ENCODE results near the gene SSR1.

SSR1 gene

GRCh38 chr6:7271205-7271534, 41.8 kb downstream of the SSR1 start:
- no peak overlapping the region for H4K12ac ChIP-seq (ENCODE audit: low read depth, low read length)
- H3K36me3 ChIP-seq (ENCODE audit: control insufficient read depth in 1 of 2, insufficient read depth in 2 of 2, low read length in 2 of 2) = no peaks in the 10 kb centered on the region
- H2BK12ac ChIP-seq (ENCODE audit: low read length) = no peak overlapping the region
- H3K79me1 ChIP-seq (ENCODE audit: low read length) = no peaks in the 10 kb centered on the region
- H2AK5ac ChIP-seq (ENCODE audit: low read length) = no peak overlapping the region
- no peak overlapping the region for H3K9ac ChIP-seq (ENCODE audit: low read length)
- H3K14ac ChIP-seq (ENCODE audit: low read length) = no peak overlapping the region
- no peak overlapping the region for H2BK5ac ChIP-seq (ENCODE audit: low read depth, low read length, poor library complexity)
- no peaks in the 10 kb centered on the region for H3K79me2 ChIP-seq (ENCODE audit: control insufficient read depth, insufficient read depth, low read length, poor library complexity)
- no peak overlapping the region for H3K4ac ChIP-seq (ENCODE audit: low read depth, low read length)
- H3K9me3 ChIP-seq (ENCODE audit: insufficient read depth, low read depth, low read length) = peaks cover 4% of the 10 kb centered on the region
- DNase-seq = no peak
- H4K8ac ChIP-seq (ENCODE audit: low read depth, low read length) = no peak overlapping the region
- no CpG with 5 or more reads among the region's 11 CpGs for WGBS (ENCODE audit: extremely low coverage, insufficient coverage, insufficient read length)
- no peak overlapping the region for H3K18ac ChIP-seq (ENCODE audit: low read length)
- H2AFZ ChIP-seq (ENCODE audit: insufficient read depth, low read length, poor library complexity) = no peak overlapping the region
- H3K4me1 ChIP-seq (ENCODE audit: control insufficient read depth in 1 of 2, insufficient read depth in 2 of 2, low read length in 2 of 2) = peaks cover 0 to 2% of the 10 kb centered on the region in 2 experiments
- H3K4me3 ChIP-seq (ENCODE audit: low read depth, low read length) = no peak overlapping the region
- no peak overlapping the region for H3K4me2 ChIP-seq (ENCODE audit: low read length)
- H3K27me3 ChIP-seq (ENCODE audit: insufficient read depth, low read length) = no peaks in the 10 kb centered on the region
- H3K23ac ChIP-seq (ENCODE audit: low read length) = no peak overlapping the region
- no peak overlapping the region for H2BK120ac ChIP-seq (ENCODE audit: insufficient read depth, low read length, poor library complexity)
- no peak overlapping the region for H3K27ac ChIP-seq (ENCODE audit: low read depth, low read length)
- H4K91ac ChIP-seq (ENCODE audit: low read depth, low read length) = no peak overlapping the region

GRCh38 chr6:7270320-7271204, 42.4 kb downstream of the SSR1 start:
- H3K4ac ChIP-seq (ENCODE audit: low read depth, low read length) = no peak overlapping the region
- H3K14ac ChIP-seq (ENCODE audit: low read length) = no peak overlapping the region
- no peak overlapping the region for H2BK120ac ChIP-seq (ENCODE audit: insufficient read depth, low read length, poor library complexity)
- no peak overlapping the region for H2BK12ac ChIP-seq (ENCODE audit: low read length)
- H3K4me2 ChIP-seq (ENCODE audit: low read length) = no peak overlapping the region
- H3K4me1 ChIP-seq (ENCODE audit: control insufficient read depth in 1 of 2, insufficient read depth in 2 of 2, low read length in 2 of 2) = peaks cover 0 to 2% of the 10 kb centered on the region in 2 experiments
- H4K8ac ChIP-seq (ENCODE audit: low read depth, low read length) = no peak overlapping the region
- peaks cover 5% of the 10 kb centered on the region for H3K9me3 ChIP-seq (ENCODE audit: insufficient read depth, low read depth, low read length)
- DNase-seq = no peak
- no peak overlapping the region for H2BK5ac ChIP-seq (ENCODE audit: low read depth, low read length, poor library complexity)
- H3K27ac ChIP-seq (ENCODE audit: low read depth, low read length) = no peak overlapping the region
- H2AFZ ChIP-seq (ENCODE audit: insufficient read depth, low read length, poor library complexity) = no peak overlapping the region
- H3K79me1 ChIP-seq (ENCODE audit: low read length) = no peaks in the 10 kb centered on the region
- H4K91ac ChIP-seq (ENCODE audit: low read depth, low read length) = no peak overlapping the region
- no peak overlapping the region for H4K12ac ChIP-seq (ENCODE audit: low read depth, low read length)
- WGBS (ENCODE audit: extremely low coverage, insufficient coverage, insufficient read length) = no CpG with 5 or more reads among the region's 16 CpGs
- no peaks in the 10 kb centered on the region for H3K36me3 ChIP-seq (ENCODE audit: control insufficient read depth in 1 of 2, insufficient read depth in 2 of 2, low read length in 2 of 2)
- H3K79me2 ChIP-seq (ENCODE audit: control insufficient read depth, insufficient read depth, low read length, poor library complexity) = no peaks in the 10 kb centered on the region
- H3K23ac ChIP-seq (ENCODE audit: low read length) = no peak overlapping the region
- no peak overlapping the region for H2AK5ac ChIP-seq (ENCODE audit: low read length)
- H3K27me3 ChIP-seq (ENCODE audit: insufficient read depth, low read length) = no peaks in the 10 kb centered on the region
- no peak overlapping the region for H3K9ac ChIP-seq (ENCODE audit: low read length)
- no peak overlapping the region for H3K4me3 ChIP-seq (ENCODE audit: low read depth, low read length)
- H3K18ac ChIP-seq (ENCODE audit: low read length) = no peak overlapping the region

- Histone ChIP-seq H3K9ac (ENCODE audit: low read length) (no peak overlapping the region), H3K79me2 (ENCODE audit: control insufficient read depth, insufficient read depth, low read length, poor library complexity) (no peaks in the 10 kb centered on the region), H3K9me3 (ENCODE audit: insufficient read depth, low read depth, low read length) (peaks cover 5% of the 10 kb centered on the region), H3K14ac (ENCODE audit: low read length) (no peak overlapping the region), H3K79me1 (ENCODE audit: low read length) (no peaks in the 10 kb centered on the region), H3K27me3 (ENCODE audit: insufficient read depth, low read length) (no peaks in the 10 kb centered on the region), H4K91ac (ENCODE audit: low read depth, low read length) (no peak overlapping the region), H3K18ac (ENCODE audit: low read length) (no peak overlapping the region), H3K4me3 (ENCODE audit: low read depth, low read length) (no peak overlapping the region), H3K23ac (ENCODE audit: low read length) (no peak overlapping the region), H2BK12ac (ENCODE audit: low read length) (no peak overlapping the region), H3K4ac (ENCODE audit: low read depth, low read length) (no peak overlapping the region), H3K4me1 (ENCODE audit: control insufficient read depth in 1 of 2, insufficient read depth in 2 of 2, low read length in 2 of 2) (peaks cover 0 to 2% of the 10 kb centered on the region in 2 experiments), H2AK5ac (ENCODE audit: low read length) (no peak overlapping the region), H2AFZ (ENCODE audit: insufficient read depth, low read length, poor library complexity) (no peak overlapping the region), H2BK120ac (ENCODE audit: insufficient read depth, low read length, poor library complexity) (no peak overlapping the region), H3K36me3 (ENCODE audit: control insufficient read depth in 1 of 2, insufficient read depth in 2 of 2, low read length in 2 of 2) (no peaks in the 10 kb centered on the region), H4K8ac (ENCODE audit: low read depth, low read length) (no peak overlapping the region), H2BK5ac (ENCODE audit: low read depth, low read length, poor library complexity) (no peak overlapping the region), H4K12ac (ENCODE audit: low read depth, low read length) (no peak overlapping the region), H3K27ac (ENCODE audit: low read depth, low read length) (no peak overlapping the region), H3K4me2 (ENCODE audit: low read length) (no peak overlapping the region)
- no CpG with 5 or more reads among the region's 5 CpGs for WGBS (ENCODE audit: extremely low coverage, insufficient coverage, insufficient read length)
- no peak for DNase-seq
Observed at GRCh38 chr6:7269816-7270215, 43.2 kb downstream of the SSR1 start.

- no peak overlapping the region for H2AFZ ChIP-seq (ENCODE audit: insufficient read depth, low read length, poor library complexity)
- H3K79me1 ChIP-seq (ENCODE audit: low read length) = no peaks in the 10 kb centered on the region
- H3K27ac ChIP-seq (ENCODE audit: low read depth, low read length) = no peak overlapping the region
- no peaks in the 10 kb centered on the region for H3K27me3 ChIP-seq (ENCODE audit: insufficient read depth, low read length)
- no peak overlapping the region for H3K4ac ChIP-seq (ENCODE audit: low read depth, low read length)
- no peak overlapping the region for H3K4me3 ChIP-seq (ENCODE audit: low read depth, low read length)
- no peaks in the 10 kb centered on the region for H3K79me2 ChIP-seq (ENCODE audit: control insufficient read depth, insufficient read depth, low read length, poor library complexity)
- no peak overlapping the region for H2BK12ac ChIP-seq (ENCODE audit: low read length)
- DNase-seq = no peak
- H4K12ac ChIP-seq (ENCODE audit: low read depth, low read length) = no peak overlapping the region
- H4K91ac ChIP-seq (ENCODE audit: low read depth, low read length) = no peak overlapping the region
- peaks cover 0 to 2% of the 10 kb centered on the region in 2 experiments for H3K4me1 ChIP-seq (ENCODE audit: control insufficient read depth in 1 of 2, insufficient read depth in 2 of 2, low read length in 2 of 2)
- H2AK5ac ChIP-seq (ENCODE audit: low read length) = no peak overlapping the region
- H3K36me3 ChIP-seq (ENCODE audit: control insufficient read depth in 1 of 2, insufficient read depth in 2 of 2, low read length in 2 of 2) = no peaks in the 10 kb centered on the region
- H3K4me2 ChIP-seq (ENCODE audit: low read length) = no peak overlapping the region
- peaks cover 5% of the 10 kb centered on the region for H3K9me3 ChIP-seq (ENCODE audit: insufficient read depth, low read depth, low read length)
- H3K9ac ChIP-seq (ENCODE audit: low read length) = no peak overlapping the region
- H2BK120ac ChIP-seq (ENCODE audit: insufficient read depth, low read length, poor library complexity) = no peak overlapping the region
- H3K14ac ChIP-seq (ENCODE audit: low read length) = no peak overlapping the region
- no peak overlapping the region for H4K8ac ChIP-seq (ENCODE audit: low read depth, low read length)
- H3K18ac ChIP-seq (ENCODE audit: low read length) = no peak overlapping the region
- no CpG with 5 or more reads among the region's 23 CpGs for WGBS (ENCODE audit: extremely low coverage, insufficient coverage, insufficient read length)
- no peak overlapping the region for H2BK5ac ChIP-seq (ENCODE audit: low read depth, low read length, poor library complexity)
- no peak overlapping the region for H3K23ac ChIP-seq (ENCODE audit: low read length)
Observed at GRCh38 chr6:7268816-7269555, 44.0 kb downstream of the SSR1 start.

Measured in trophoblast cell (in vitro differentiated cells and primary cell).